Measurements from ENCODE around the gene HRK. TPM values are rescaled to one million over a fixed set of nuclear protein-coding genes. Genes with fewer than 3 reads are reported as not detected.

HRK gene
- total and polyA plus RNA-seq, 2 of the 13 experiments (the other 11 are each of a cell fraction or from before 2014, with no cell fraction given) = 0.02 TPM; not detected in 1

GRCh38 chr12:116927244-116927940 lies 46.2 kb upstream of the HRK start (continued):
- TF ChIP-seq, protein P1, sequence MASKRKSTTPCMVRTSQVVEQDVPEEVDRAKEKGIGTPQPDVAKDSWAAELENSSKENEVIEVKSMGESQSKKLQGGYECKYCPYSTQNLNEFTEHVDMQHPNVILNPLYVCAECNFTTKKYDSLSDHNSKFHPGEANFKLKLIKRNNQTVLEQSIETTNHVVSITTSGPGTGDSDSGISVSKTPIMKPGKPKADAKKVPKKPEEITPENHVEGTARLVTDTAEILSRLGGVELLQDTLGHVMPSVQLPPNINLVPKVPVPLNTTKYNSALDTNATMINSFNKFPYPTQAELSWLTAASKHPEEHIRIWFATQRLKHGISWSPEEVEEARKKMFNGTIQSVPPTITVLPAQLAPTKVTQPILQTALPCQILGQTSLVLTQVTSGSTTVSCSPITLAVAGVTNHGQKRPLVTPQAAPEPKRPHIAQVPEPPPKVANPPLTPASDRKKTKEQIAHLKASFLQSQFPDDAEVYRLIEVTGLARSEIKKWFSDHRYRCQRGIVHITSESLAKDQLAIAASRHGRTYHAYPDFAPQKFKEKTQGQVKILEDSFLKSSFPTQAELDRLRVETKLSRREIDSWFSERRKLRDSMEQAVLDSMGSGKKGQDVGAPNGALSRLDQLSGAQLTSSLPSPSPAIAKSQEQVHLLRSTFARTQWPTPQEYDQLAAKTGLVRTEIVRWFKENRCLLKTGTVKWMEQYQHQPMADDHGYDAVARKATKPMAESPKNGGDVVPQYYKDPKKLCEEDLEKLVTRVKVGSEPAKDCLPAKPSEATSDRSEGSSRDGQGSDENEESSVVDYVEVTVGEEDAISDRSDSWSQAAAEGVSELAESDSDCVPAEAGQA (IDR thresholded peaks at IDR 0.05; ENCODE audit: low read depth) = no peak
- TF ChIP-seq, protein P1 (CRISPR knock-in tag; IDR thresholded peaks at IDR 0.05; ENCODE audit: borderline replicate concordance) = no peak
- no peak for TF ChIP-seq NFIB (CRISPR knock-in tag; IDR thresholded peaks at IDR 0.05; ENCODE audit: borderline replicate concordance)
- TF ChIP-seq HIC2 (CRISPR knock-in tag; IDR thresholded peaks at IDR 0.05; ENCODE audit: low read depth) = no peak
- TF ChIP-seq SNAI1 (CRISPR knock-in tag; IDR thresholded peaks at IDR 0.05; ENCODE audit: borderline replicate concordance) = no peak
- no peak for TF ChIP-seq EED (CRISPR knock-in tag; IDR thresholded peaks at IDR 0.05)
- TF ChIP-seq MZF1 (CRISPR knock-in tag; IDR thresholded peaks at IDR 0.05; ENCODE audit: borderline replicate concordance) = no peak
- no peak for TF ChIP-seq ZNF496 (CRISPR knock-in tag; IDR thresholded peaks at IDR 0.05; ENCODE audit: insufficient replicate concordance)
- TF ChIP-seq TEAD3 (CRISPR knock-in tag; optimal IDR thresholded peaks at IDR 0.05; ENCODE audit: borderline replicate concordance) = no peak
